Measurements from ENCODE around the gene SNAPC2.
A peak's percentile ranks its signal among the peaks of the same experiment; 100 is the strongest.

Gene SNAPC2

GRCh38 chr19:7919610-7920518 is at the start of gene SNAPC2:
Gene SNAPC2, plus strand, starts transcription at chr19:7920338. Its CDS starts 29 bp downstream, at chr19:7920367.
- DNase-seq = peak; percentile 97

GRCh38 chr19:7870571-7871436 is 49.3 kb upstream of the SNAPC2 start:
- peak; percentile 95 for DNase-seq

GRCh38 chr19:7871437-7872305 is 48.5 kb upstream of the SNAPC2 start:
- peak; percentile 96 for DNase-seq

GRCh38 chr19:7872306-7873204 is 47.6 kb upstream of the SNAPC2 start:
- DNase-seq = no peak

- no peak for DNase-seq
These were observed 46.6 kb upstream of the SNAPC2 start for GRCh38 chr19:7873304-7874075.

GRCh38 chr19:7874076-7874896 is 45.9 kb upstream of the SNAPC2 start, which contains the start of gene PRR36:
Gene PRR36, minus strand, starts transcription at chr19:7874390. Its CDS starts 701 bp downstream, at chr19:7873689.
- peak; percentile 55 for DNase-seq

GRCh38 chr19:7874897-7875273 is 45.3 kb upstream of the SNAPC2 start:
- DNase-seq = no peak

- DNase-seq = no peak
These were observed 42.8 kb upstream of the SNAPC2 start for GRCh38 chr19:7877249-7877836.

- DNase-seq = no peak
These were observed 40.9 kb upstream of the SNAPC2 start for GRCh38 chr19:7879111-7879807.

GRCh38 chr19:7879836-7880235 is 40.3 kb upstream of the SNAPC2 start:
- peak; percentile 40 for DNase-seq

- no peak for DNase-seq
These were observed 38.2 kb upstream of the SNAPC2 start for GRCh38 chr19:7881910-7882309.

GRCh38 chr19:7883105-7883504 is 37.0 kb upstream of the SNAPC2 start:
- no peak for DNase-seq

- no peak for DNase-seq
These were observed 36.2 kb upstream of the SNAPC2 start for GRCh38 chr19:7883796-7884570.

- no peak for DNase-seq
These were observed 34.3 kb upstream of the SNAPC2 start for GRCh38 chr19:7885818-7886217.

GRCh38 chr19:7887408-7888144 is 32.6 kb upstream of the SNAPC2 start:
- no peak for DNase-seq

- peak; percentile 74 for DNase-seq
These were observed 31.9 kb upstream of the SNAPC2 start, which contains the start of gene LRRC8E for GRCh38 chr19:7888145-7888825. Gene LRRC8E, plus strand, starts transcription at chr19:7888510. Its CDS starts 7,094 bp downstream, at chr19:7895604.
